Caco-2 (cell line): ENCODE measurements around the gene CLDN9. TPM values are rescaled to one million over a fixed set of nuclear protein-coding genes. Genes with fewer than 3 reads are reported as not detected.

Experiments used
- BruUV-seq: library from RNA; stranded (reverse); fragments of 400-500 nt; replicated peaks from 2 replicates; lab custom pipeline; 2021; lab: Mats Ljungman, UMichigan
- CTCF ChIA-PET: fragments of 300-600 bp; sonication (Branson Sonifier 250); formaldehyde crosslinking; loops from one replicate; lab custom pipeline; 2022; ENCODE audit warnings: antibody characterized with exemption; lab: Charles Lee
- POLR2A ChIA-PET: fragments of 300-600 bp; sonication (Branson Sonifier 250); formaldehyde crosslinking; loops from one replicate; lab custom pipeline; 2022; ENCODE audit warnings: antibody characterized with exemption; lab: Charles Lee
- DNase-seq, 2 experiments: peaks; one replicate each; pipeline versions ENCODE4 v3.0.0 to v3.0.0-alpha.2; 2020 to 2022
- H3K27me3 ChIP-seq: replicated peaks from 2 replicates; pipeline ENCODE4 v1.6.0; 2011; ENCODE audit warnings: low read length; ENCODE audit not compliant: control insufficient read depth, insufficient read depth
- H3K36me3 ChIP-seq: 2 replicates; pipeline ENCODE4 v1.5.1; 2011; ENCODE audit warnings: low read length; ENCODE audit not compliant: control insufficient read depth, insufficient read depth
- H3K4me1 ChIP-seq: fragments of 250-450 bp; sonication (Bioruptor Pico); 2 replicates; pipeline ENCODE4 v1.5.1; 2020; ENCODE audit warnings: mild to moderate bottlenecking
- H3K4me3 ChIP-seq: 2 replicates; pipeline ENCODE4 v1.5.1; 2011; ENCODE audit warnings: low read depth, mild to moderate bottlenecking, control low read depth, low read length
- H3K9me3 ChIP-seq: fragments of 250-450 bp; sonication (Bioruptor Pico); 2 replicates; pipeline ENCODE4 v1.5.1; 2020; ENCODE audit warnings: mild to moderate bottlenecking, moderate library complexity
- H3K27ac Mint-ChIP-seq: one replicate; pipeline ENCODE4 v1.8.0; 2022; ENCODE audit warnings: mixed read lengths; ENCODE audit not compliant: unreplicated experiment
- H3K27me3 Mint-ChIP-seq: one replicate; pipeline ENCODE4 v1.8.0; 2022; ENCODE audit warnings: mixed read lengths; ENCODE audit not compliant: insufficient read depth, unreplicated experiment
- H3K36me3 Mint-ChIP-seq: one replicate; pipeline ENCODE4 v1.8.0; 2022; ENCODE audit warnings: mild to moderate bottlenecking, mixed read lengths; ENCODE audit not compliant: insufficient read depth, unreplicated experiment
- H3K4me1 Mint-ChIP-seq: one replicate; pipeline ENCODE4 v1.8.0; 2022; ENCODE audit warnings: low read depth, mixed read lengths; ENCODE audit not compliant: unreplicated experiment
- H3K4me3 Mint-ChIP-seq: one replicate; pipeline ENCODE4 v1.8.0; 2022; ENCODE audit warnings: mild to moderate bottlenecking, moderate library complexity, mixed read lengths; ENCODE audit not compliant: unreplicated experiment
- H3K9me3 Mint-ChIP-seq: one replicate; pipeline ENCODE4 v1.8.0; 2022; ENCODE audit warnings: mixed read lengths; ENCODE audit not compliant: unreplicated experiment
- intact Hi-C: fragments of 100-400 bp; cut with micrococcal nuclease; formaldehyde crosslinking; loops from one replicate; pipeline ENCODE4 v1.10.0; 2022; ENCODE audit not compliant: unreplicated experiment
- total RNA-seq: library from RNA; stranded (reverse); gene quantifications from 2 replicates; pipeline ENCODE4 v1.2.3, GENCODE V29; 2022
- TF ChIP-seq, protein P1 (sequence below), 2 experiments: fragments of 200-600 bp in 1 of 2; IDR thresholded peaks; 1 replicate in 1 of 2; 2 replicates in 1 of 2; pipeline versions ENCODE4 v1.5.1 to v1.8.0; 2011 to 2022; ENCODE audit warnings: antibody characterized with exemption in 1 of 2, control low read depth in 1 of 2, inconsistent platforms in 1 of 2, low read depth in 1 of 2, low read length in 1 of 2, mild to moderate bottlenecking in 1 of 2, moderate library complexity in 1 of 2; ENCODE audit not compliant: insufficient read depth in 1 of 2, severe bottlenecking in 1 of 2, unreplicated experiment in 1 of 2

The CLDN9 gene
- total RNA-seq, 1 experiment from 2014 or later = 0.79 TPM

DNA sequence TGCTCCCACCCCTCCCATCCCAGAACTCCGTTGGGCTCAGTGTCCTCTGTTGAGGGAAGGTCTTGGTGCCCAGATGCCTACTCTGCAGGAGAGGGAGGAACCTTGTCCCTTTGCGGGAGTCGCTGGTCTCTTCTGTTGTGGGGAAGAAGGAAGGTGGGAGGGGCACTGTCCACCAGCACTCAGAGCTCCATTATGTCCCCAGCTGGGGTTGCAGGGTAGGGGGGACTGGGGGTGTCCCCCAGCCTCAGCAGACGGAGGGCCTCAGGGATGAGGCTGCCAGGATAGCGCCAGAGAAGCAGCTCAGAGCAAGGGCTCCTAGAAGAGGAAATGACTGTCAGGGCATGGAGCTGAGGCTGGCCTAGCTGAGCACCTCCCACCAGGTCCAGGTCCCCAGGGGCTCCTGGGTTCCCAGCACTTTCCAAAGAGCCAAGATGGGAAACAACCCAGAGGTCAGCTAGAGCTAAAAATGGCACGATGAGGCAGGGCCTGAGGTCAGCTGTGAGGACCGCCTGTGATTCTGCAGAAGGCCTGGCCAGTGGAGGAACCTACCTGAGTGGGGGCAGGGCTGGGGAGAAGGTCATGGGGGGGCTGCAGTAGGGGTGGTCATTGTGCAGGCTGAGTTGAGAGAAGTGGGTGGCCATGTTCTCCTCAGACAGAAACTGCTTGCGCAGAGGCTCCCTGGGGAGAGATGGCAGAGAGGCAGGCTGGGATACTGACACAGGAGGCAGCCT is 10.1 kb downstream of the CLDN9 start:
- no TSS peak for BruUV-seq
- ChIA-PET CTCF (interaction anchor here (0.6 to 6.9 kb wide), 5 partner anchors 8 to 53 kb away, joined by 3 to 113 read pairs (median 5); no protein-coding TSS in a partner anchor), POLR2A (interaction anchor here (0.6 to 5.8 kb wide), 7 partner anchors 13 to 155 kb away, joined by 3 to 83 read pairs (median 6); no protein-coding TSS in a partner anchor)
- intact Hi-C loops = no loop called here
- no peaks in the 10 kb centered on the region for H3K27me3 ChIP-seq
- H3K4me3 ChIP-seq = peak overlapping the region; percentile 69
- peaks cover 6% of the 10 kb centered on the region for H3K36me3 ChIP-seq
- TF ChIP-seq, protein P1, sequence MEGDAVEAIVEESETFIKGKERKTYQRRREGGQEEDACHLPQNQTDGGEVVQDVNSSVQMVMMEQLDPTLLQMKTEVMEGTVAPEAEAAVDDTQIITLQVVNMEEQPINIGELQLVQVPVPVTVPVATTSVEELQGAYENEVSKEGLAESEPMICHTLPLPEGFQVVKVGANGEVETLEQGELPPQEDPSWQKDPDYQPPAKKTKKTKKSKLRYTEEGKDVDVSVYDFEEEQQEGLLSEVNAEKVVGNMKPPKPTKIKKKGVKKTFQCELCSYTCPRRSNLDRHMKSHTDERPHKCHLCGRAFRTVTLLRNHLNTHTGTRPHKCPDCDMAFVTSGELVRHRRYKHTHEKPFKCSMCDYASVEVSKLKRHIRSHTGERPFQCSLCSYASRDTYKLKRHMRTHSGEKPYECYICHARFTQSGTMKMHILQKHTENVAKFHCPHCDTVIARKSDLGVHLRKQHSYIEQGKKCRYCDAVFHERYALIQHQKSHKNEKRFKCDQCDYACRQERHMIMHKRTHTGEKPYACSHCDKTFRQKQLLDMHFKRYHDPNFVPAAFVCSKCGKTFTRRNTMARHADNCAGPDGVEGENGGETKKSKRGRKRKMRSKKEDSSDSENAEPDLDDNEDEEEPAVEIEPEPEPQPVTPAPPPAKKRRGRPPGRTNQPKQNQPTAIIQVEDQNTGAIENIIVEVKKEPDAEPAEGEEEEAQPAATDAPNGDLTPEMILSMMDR (IDR thresholded peaks at IDR 0.05; ENCODE audit: insufficient read depth in 1 of 2, low read depth in 1 of 2, low read length in 1 of 2, severe bottlenecking in 1 of 2, unreplicated experiment in 1 of 2) = no peak
- Mint-ChIP-seq H3K27ac (peak overlapping the region; percentile 89), H3K9me3 (no peaks in the 10 kb centered on the region), H3K4me3 (peak overlapping the region; percentile 72), H3K36me3 (peaks cover 76% of the 10 kb centered on the region), H3K4me1 (peaks cover 24% of the 10 kb centered on the region), H3K27me3 (no peaks in the 10 kb centered on the region)
- DNase-seq = no peak
- H3K4me1 ChIP-seq = peaks cover 29% of the 10 kb centered on the region
- H3K9me3 ChIP-seq = no peaks in the 10 kb centered on the region

DNA sequence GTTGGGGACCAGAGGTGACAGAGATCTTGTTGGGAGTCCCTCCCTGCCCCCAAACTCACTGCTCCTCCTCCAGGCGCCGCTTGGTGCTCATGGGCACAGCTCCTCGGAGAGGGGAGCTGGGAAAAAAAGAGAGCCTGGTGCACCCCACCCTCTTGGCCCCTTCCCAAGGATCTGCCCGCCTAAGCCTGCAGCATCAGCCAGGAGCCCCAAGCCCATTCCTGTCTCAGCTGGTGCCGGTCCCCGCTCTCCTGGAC is 10.6 kb downstream of the CLDN9 start:
- H3K4me3 ChIP-seq = peak overlapping the region; percentile 69
- peak overlapping the region; percentile 89 for H3K27ac Mint-ChIP-seq
- H3K4me1 Mint-ChIP-seq = peaks cover 24% of the 10 kb centered on the region
- H3K36me3 ChIP-seq = peaks cover 6% of the 10 kb centered on the region
- H3K4me3 Mint-ChIP-seq = peak overlapping the region; percentile 72
- H3K9me3 Mint-ChIP-seq = no peaks in the 10 kb centered on the region
- ChIA-PET CTCF (interaction anchor here (1.1 to 6.9 kb wide), 3 partner anchors 8 to 54 kb away, joined by 3 to 113 read pairs (median 33); no protein-coding TSS in a partner anchor), POLR2A (interaction anchor here (0.6 to 5.8 kb wide), 4 partner anchors 13 to 135 kb away, joined by 3 to 83 read pairs (median 8); no protein-coding TSS in a partner anchor)
- peaks cover 81% of the 10 kb centered on the region for H3K36me3 Mint-ChIP-seq
- TF ChIP-seq, protein P1 (IDR thresholded peaks at IDR 0.05; ENCODE audit: insufficient read depth in 1 of 2, low read depth in 1 of 2, low read length in 1 of 2, severe bottlenecking in 1 of 2, unreplicated experiment in 1 of 2) = no peak
- intact Hi-C loops = no loop called here
- no peaks in the 10 kb centered on the region for H3K27me3 Mint-ChIP-seq
- no peaks in the 10 kb centered on the region for H3K27me3 ChIP-seq
- BruUV-seq = no TSS peak
- DNase-seq = peak in 1 of 2 experiments; percentile 62
- peaks cover 26% of the 10 kb centered on the region for H3K4me1 ChIP-seq
- H3K9me3 ChIP-seq = no peaks in the 10 kb centered on the region

DNA sequence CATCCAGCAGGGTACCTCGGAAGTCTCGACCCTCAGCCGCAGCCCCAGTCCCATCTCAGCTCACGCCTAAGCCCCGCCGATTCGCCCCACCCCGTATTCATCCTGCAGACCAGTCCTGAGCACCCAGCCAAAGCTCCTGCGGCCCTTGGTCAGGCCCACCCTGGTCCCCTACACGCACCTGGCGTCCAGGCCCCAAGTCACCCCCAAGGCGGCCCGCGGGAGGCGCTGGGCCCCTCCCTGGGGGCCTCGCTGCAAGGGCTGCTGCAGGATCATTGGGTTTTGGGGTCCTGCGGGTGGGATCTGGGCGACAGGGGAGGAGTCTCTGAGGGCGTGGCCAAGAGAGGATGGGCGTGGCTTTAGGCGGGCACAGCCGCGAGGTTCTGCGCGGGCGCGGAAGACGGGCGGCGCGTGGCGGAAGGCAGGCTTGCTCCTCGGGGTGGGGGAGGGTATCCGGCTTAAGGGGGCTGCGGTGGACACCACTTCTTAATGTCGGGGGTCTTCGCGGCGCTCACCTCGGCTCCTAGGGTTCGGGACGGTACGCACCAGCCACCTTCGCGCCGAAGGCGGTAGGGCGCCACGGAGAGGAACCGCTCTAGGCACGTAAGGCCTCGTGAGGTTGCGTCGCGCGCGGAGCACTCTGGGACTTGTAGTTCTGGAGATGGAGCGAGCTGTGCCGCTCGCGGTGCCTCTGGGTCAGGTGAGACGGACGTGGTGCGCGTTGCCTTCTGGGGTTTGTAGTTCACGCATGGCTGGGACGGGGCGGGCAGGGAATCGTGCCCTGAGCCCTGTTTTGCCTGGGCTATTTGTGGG is 11.2 kb downstream of the CLDN9 start, which contains the start of the genes HCFC1R1 and THOC6:
Gene HCFC1R1 (minus strand): TSS at position 274 of the 810 bp plus-strand sequence. CDS start 1 bp downstream, at position 273.
Gene THOC6 (plus strand): TSS at position 367 of the 810 bp plus-strand sequence. CDS start 292 bp downstream, at position 659.
- peak within 1 kb of the TSS; percentile 89 for H3K27ac Mint-ChIP-seq
- intact Hi-C loops = loop anchor here (1.0 kb wide), 1 partner anchor 43 kb away; no protein-coding TSS in a partner anchor

More for the DNA sequence above, 11.2 kb downstream of the CLDN9 start, which contains the start of the genes HCFC1R1 and THOC6:
- TSS peak; percentile 40 for BruUV-seq
- POLR2A ChIA-PET = interaction anchor here (0.6 to 5.8 kb wide), 5 partner anchors 14 to 134 kb away, joined by 3 to 83 read pairs (median 6); partner anchors contain the start of gene ZNF213
- Histone ChIP-seq H3K9me3 (no peaks in the 10 kb centered on the region), H3K36me3 (peaks cover 8% of the 10 kb centered on the region), H3K27me3 (no peaks in the 10 kb centered on the region), H3K4me3 (peak within 1 kb of the TSS; percentile 69), H3K4me1 (peaks cover 26% of the 10 kb centered on the region)
- Mint-ChIP-seq H3K4me1 (peaks cover 24% of the 10 kb centered on the region), H3K27me3 (no peaks in the 10 kb centered on the region), H3K36me3 (peaks cover 87% of the 10 kb centered on the region), H3K9me3 (no peaks in the 10 kb centered on the region), H3K4me3 (peak within 1 kb of the TSS; percentile 72)
- CTCF ChIA-PET = interaction anchor here (1.0 to 6.9 kb wide), 4 partner anchors 7 to 54 kb away, joined by 3 to 113 read pairs (median 18); no protein-coding TSS in a partner anchor
- peak; percentile 95 to 97 for DNase-seq
- TF ChIP-seq, protein P1 (IDR thresholded peaks at IDR 0.05; ENCODE audit: insufficient read depth in 1 of 2, low read depth in 1 of 2, low read length in 1 of 2, severe bottlenecking in 1 of 2, unreplicated experiment in 1 of 2) = no peak
